ENCODE data around the gene EDA. TPM values are rescaled to one million over a fixed set of nuclear protein-coding genes. Genes with fewer than 3 reads are reported as not detected.

EDA gene
- total RNA-seq, 1 experiment from 2014 or later: 1.1 TPM

- Mint-ChIP-seq H3K27ac (ENCODE audit: low read depth, unreplicated experiment) (no peak overlapping the region), H3K9me3 (ENCODE audit: unreplicated experiment) (peaks cover 6% of the 10 kb centered on the region), H3K4me3 (ENCODE audit: unreplicated experiment) (no peak overlapping the region), H3K4me1 (ENCODE audit: insufficient read depth, unreplicated experiment) (no peaks in the 10 kb centered on the region), H3K27me3 (ENCODE audit: insufficient read depth, unreplicated experiment) (no peaks in the 10 kb centered on the region), H3K36me3 (ENCODE audit: insufficient read depth, unreplicated experiment) (no peaks in the 10 kb centered on the region)
- intact Hi-C loops (cut with micrococcal nuclease): no loop called here
- ChIA-PET POLR2A (interaction anchor here (0.6 kb wide), 1 partner anchor 1426 kb away, joined by 3 read pairs; no protein-coding TSS in a partner anchor), CTCF (interaction anchor here (1.0 kb wide), 1 partner anchor 11 kb away, joined by 7 read pairs; no protein-coding TSS in a partner anchor)
- no TSS peak for BruUV-seq (replicated peaks)
- DNase-seq (ENCODE audit: unreplicated experiment): no peak
- no peak for TF ChIP-seq CTCF (IDR thresholded peaks at IDR 0.05; ENCODE audit: unreplicated experiment)
These were observed 332.4 kb downstream of the EDA start for GRCh38 chrX:69948276-69948797.

- no peaks in the 10 kb centered on the region for H3K27me3 Mint-ChIP-seq (ENCODE audit: insufficient read depth, unreplicated experiment)
- TF ChIP-seq CTCF (IDR thresholded peaks at IDR 0.05; ENCODE audit: unreplicated experiment): no peak
- peaks cover 6% of the 10 kb centered on the region for H3K9me3 Mint-ChIP-seq (ENCODE audit: unreplicated experiment)
- no peaks in the 10 kb centered on the region for H3K4me1 Mint-ChIP-seq (ENCODE audit: insufficient read depth, unreplicated experiment)
- intact Hi-C loops (cut with micrococcal nuclease): no loop called here
- no peak for DNase-seq (ENCODE audit: unreplicated experiment)
- H3K36me3 Mint-ChIP-seq (ENCODE audit: insufficient read depth, unreplicated experiment): no peaks in the 10 kb centered on the region
- no peak overlapping the region for H3K4me3 Mint-ChIP-seq (ENCODE audit: unreplicated experiment)
- no TSS peak for BruUV-seq (replicated peaks)
- ChIA-PET POLR2A (interaction anchor here (0.6 kb wide), 1 partner anchor 15 kb away, joined by 3 read pairs; no protein-coding TSS in a partner anchor), CTCF (no interaction called here)
- no peak overlapping the region for H3K27ac Mint-ChIP-seq (ENCODE audit: low read depth, unreplicated experiment)
These were observed 335.8 kb downstream of the EDA start for GRCh38 chrX:69951753-69952152.

- ChIA-PET POLR2A (no interaction called here), CTCF (interaction anchor here (0.6 to 1.3 kb wide), 2 partner anchors 12 to 343 kb away, joined by 3 to 7 read pairs; no protein-coding TSS in a partner anchor)
- TF ChIP-seq CTCF (IDR thresholded peaks at IDR 0.05; ENCODE audit: unreplicated experiment): no peak
- H3K4me1 Mint-ChIP-seq (ENCODE audit: insufficient read depth, unreplicated experiment): no peaks in the 10 kb centered on the region
- H3K27ac Mint-ChIP-seq (ENCODE audit: low read depth, unreplicated experiment): no peak overlapping the region
- no peak overlapping the region for H3K4me3 Mint-ChIP-seq (ENCODE audit: unreplicated experiment)
- H3K36me3 Mint-ChIP-seq (ENCODE audit: insufficient read depth, unreplicated experiment): no peaks in the 10 kb centered on the region
- H3K27me3 Mint-ChIP-seq (ENCODE audit: insufficient read depth, unreplicated experiment): no peaks in the 10 kb centered on the region
- intact Hi-C loops (cut with micrococcal nuclease): no loop called here
- no peak for DNase-seq (ENCODE audit: unreplicated experiment)
- no peaks in the 10 kb centered on the region for H3K9me3 Mint-ChIP-seq (ENCODE audit: unreplicated experiment)
- BruUV-seq (replicated peaks): no TSS peak
These were observed 343.8 kb downstream of the EDA start for GRCh38 chrX:69959712-69960111.

- no peaks in the 10 kb centered on the region for H3K9me3 Mint-ChIP-seq (ENCODE audit: unreplicated experiment)
- DNase-seq (ENCODE audit: unreplicated experiment): peak; percentile 5
- no peak overlapping the region for H3K4me3 Mint-ChIP-seq (ENCODE audit: unreplicated experiment)
- no peak for TF ChIP-seq CTCF (IDR thresholded peaks at IDR 0.05; ENCODE audit: unreplicated experiment)
- H3K27ac Mint-ChIP-seq (ENCODE audit: low read depth, unreplicated experiment): no peak overlapping the region
- BruUV-seq (replicated peaks): no TSS peak
- H3K4me1 Mint-ChIP-seq (ENCODE audit: insufficient read depth, unreplicated experiment): no peaks in the 10 kb centered on the region
- intact Hi-C loops (cut with micrococcal nuclease): no loop called here
- ChIA-PET CTCF (interaction anchor here (0.6 kb wide), 1 partner anchor 61 kb away, joined by 3 read pairs; no protein-coding TSS in a partner anchor), POLR2A (no interaction called here)
- no peaks in the 10 kb centered on the region for H3K27me3 Mint-ChIP-seq (ENCODE audit: insufficient read depth, unreplicated experiment)
- H3K36me3 Mint-ChIP-seq (ENCODE audit: insufficient read depth, unreplicated experiment): no peaks in the 10 kb centered on the region
These were observed 345.6 kb downstream of the EDA start for GRCh38 chrX:69961365-69962072.
